ENCODE results near the gene OGA.

The OGA gene

GRCh38 chr10:101776161-101776817 lies 42.0 kb downstream of the OGA start:
- no peak for DNase-seq (ENCODE audit: low read depth)
- no peak for TF ChIP-seq POLR2A (IDR thresholded peaks at IDR 0.05; ENCODE audit: extremely low read depth, insufficient read length)
- no peak for TF ChIP-seq CTCF (IDR thresholded peaks at IDR 0.05; ENCODE audit: low read depth, low read length)
- TF ChIP-seq MAX (IDR thresholded peaks at IDR 0.05; ENCODE audit: low read depth, low read length): no peak
- TF ChIP-seq MYC (IDR thresholded peaks at IDR 0.05; ENCODE audit: low read depth, low read length): no peak
- no peak overlapping the region for H3K4me3 ChIP-seq (ENCODE audit: low read depth, low read length)

GRCh38 chr10:101775273-101776160 lies 42.7 kb downstream of the OGA start, which contains the start of gene FGF8:
Gene FGF8 (minus strand): TSS chr10:101776114. CDS start chr10:101775900, 214 bp downstream.
- no peak within 1 kb of the TSS for H3K4me3 ChIP-seq (ENCODE audit: low read depth, low read length)
- TF ChIP-seq POLR2A (IDR thresholded peaks at IDR 0.05; ENCODE audit: extremely low read depth, insufficient read length) (no peak), MYC (IDR thresholded peaks at IDR 0.05; ENCODE audit: low read depth, low read length) (no peak), CTCF (IDR thresholded peaks at IDR 0.05; ENCODE audit: low read depth, low read length) (no peak), MAX (IDR thresholded peaks at IDR 0.05; ENCODE audit: low read depth, low read length) (no peak)
- no peak for DNase-seq (ENCODE audit: low read depth)

GRCh38 chr10:101774589-101775272 lies 43.5 kb downstream of the OGA start:
- no peak for DNase-seq (ENCODE audit: low read depth)
- no peak overlapping the region for H3K4me3 ChIP-seq (ENCODE audit: low read depth, low read length)
- TF ChIP-seq MYC (IDR thresholded peaks at IDR 0.05; ENCODE audit: low read depth, low read length) (no peak), MAX (IDR thresholded peaks at IDR 0.05; ENCODE audit: low read depth, low read length) (no peak), POLR2A (IDR thresholded peaks at IDR 0.05; ENCODE audit: extremely low read depth, insufficient read length) (no peak), CTCF (IDR thresholded peaks at IDR 0.05; ENCODE audit: low read depth, low read length) (no peak)

GRCh38 chr10:101773923-101774588 lies 44.2 kb downstream of the OGA start:
- no peak for TF ChIP-seq MYC (IDR thresholded peaks at IDR 0.05; ENCODE audit: low read depth, low read length)
- no peak for TF ChIP-seq MAX (IDR thresholded peaks at IDR 0.05; ENCODE audit: low read depth, low read length)
- TF ChIP-seq CTCF (IDR thresholded peaks at IDR 0.05; ENCODE audit: low read depth, low read length): no peak
- TF ChIP-seq POLR2A (IDR thresholded peaks at IDR 0.05; ENCODE audit: extremely low read depth, insufficient read length): no peak
- H3K4me3 ChIP-seq (ENCODE audit: low read depth, low read length): no peak overlapping the region
- DNase-seq (ENCODE audit: low read depth): no peak
